Karpas-422 (cell line): ENCODE data around the gene MCCD1. TPM values are rescaled to one million over a fixed set of nuclear protein-coding genes. Genes with fewer than 3 reads are reported as not detected.
A peak's percentile ranks its signal among the peaks of the same experiment; 100 is the strongest.

Experiments used
- DNase-seq: peaks from one replicate; pipeline ENCODE4 v3.0.0-alpha.2; 2015
- H2AFZ ChIP-seq: fragments of 200-600 bp; sonication (generic); 2 replicates; pipeline ENCODE4 v1.6.1; 2014; ENCODE audit warnings: antibody characterized with exemption, low read length, mixed read lengths
- H3K27ac ChIP-seq: fragments of 200-600 bp; sonication (generic); 2 replicates; pipeline ENCODE4 v1.5.1; 2014; ENCODE audit warnings: mild to moderate bottlenecking, low read length, moderate library complexity
- H3K27me3 ChIP-seq: fragments of 200-600 bp; sonication (generic); 2 replicates; pipeline ENCODE4 v1.6.1; 2014; ENCODE audit warnings: low read length, mixed read lengths
- H3K36me3 ChIP-seq: fragments of 200-600 bp; sonication (generic); 2 replicates; pipeline ENCODE4 v1.6.1; 2014; ENCODE audit warnings: low read length, mixed read lengths; ENCODE audit not compliant: insufficient read depth
- H3K4me1 ChIP-seq: fragments of 200-600 bp; sonication (generic); 2 replicates; pipeline ENCODE4 v1.6.1; 2014; ENCODE audit warnings: mild to moderate bottlenecking, low read length, mixed read lengths
- H3K4me2 ChIP-seq: fragments of 200-600 bp; sonication (generic); 2 replicates; pipeline ENCODE4 v1.6.1; 2014; ENCODE audit warnings: low read length, low read depth, mild to moderate bottlenecking; ENCODE audit not compliant: poor library complexity, severe bottlenecking
- H3K4me3 ChIP-seq: fragments of 200-600 bp; sonication (generic); 2 replicates; pipeline ENCODE4 v1.5.1; 2014; ENCODE audit warnings: mild to moderate bottlenecking, antibody characterized with exemption, low read length, mixed read lengths
- H3K79me2 ChIP-seq: fragments of 200-600 bp; sonication (generic); 2 replicates; pipeline ENCODE4 v1.6.1; 2014; ENCODE audit warnings: mild to moderate bottlenecking, low read length, mixed read lengths
- H3K9ac ChIP-seq: fragments of 200-600 bp; sonication (generic); 2 replicates; pipeline ENCODE4 v1.6.0; 2014; ENCODE audit warnings: low read length
- H3K9me2 ChIP-seq: fragments of 200-600 bp; sonication (generic), shearing (Covaris generic); replicated peaks from 2 replicates; pipeline ENCODE4 v1.6.0; 2014; ENCODE audit warnings: mild to moderate bottlenecking, low read length, moderate library complexity; ENCODE audit not compliant: insufficient read depth
- H3K9me3 ChIP-seq: fragments of 300-700, 200-600 bp; sonication (generic); 2 replicates; pipeline ENCODE4 v1.6.1; 2014; ENCODE audit warnings: low read length, mixed read lengths
- H4K20me1 ChIP-seq: fragments of 200-600 bp; sonication (generic); 2 replicates; pipeline ENCODE4 v1.6.1; 2014; ENCODE audit warnings: mild to moderate bottlenecking, antibody characterized with exemption, low read length, low read depth; ENCODE audit not compliant: insufficient read depth
- total RNA-seq: library from RNA; depleted of rRNA; stranded (reverse); fragments of >200 nt; shearing (Covaris generic); gene quantifications from 2 replicates; pipeline ENCODE4 v1.2.3, GENCODE V29; 2014; ENCODE audit warnings: low replicate concordance

The MCCD1 gene
- total RNA-seq, 1 experiment from 2014 or later: not detected

DNA sequence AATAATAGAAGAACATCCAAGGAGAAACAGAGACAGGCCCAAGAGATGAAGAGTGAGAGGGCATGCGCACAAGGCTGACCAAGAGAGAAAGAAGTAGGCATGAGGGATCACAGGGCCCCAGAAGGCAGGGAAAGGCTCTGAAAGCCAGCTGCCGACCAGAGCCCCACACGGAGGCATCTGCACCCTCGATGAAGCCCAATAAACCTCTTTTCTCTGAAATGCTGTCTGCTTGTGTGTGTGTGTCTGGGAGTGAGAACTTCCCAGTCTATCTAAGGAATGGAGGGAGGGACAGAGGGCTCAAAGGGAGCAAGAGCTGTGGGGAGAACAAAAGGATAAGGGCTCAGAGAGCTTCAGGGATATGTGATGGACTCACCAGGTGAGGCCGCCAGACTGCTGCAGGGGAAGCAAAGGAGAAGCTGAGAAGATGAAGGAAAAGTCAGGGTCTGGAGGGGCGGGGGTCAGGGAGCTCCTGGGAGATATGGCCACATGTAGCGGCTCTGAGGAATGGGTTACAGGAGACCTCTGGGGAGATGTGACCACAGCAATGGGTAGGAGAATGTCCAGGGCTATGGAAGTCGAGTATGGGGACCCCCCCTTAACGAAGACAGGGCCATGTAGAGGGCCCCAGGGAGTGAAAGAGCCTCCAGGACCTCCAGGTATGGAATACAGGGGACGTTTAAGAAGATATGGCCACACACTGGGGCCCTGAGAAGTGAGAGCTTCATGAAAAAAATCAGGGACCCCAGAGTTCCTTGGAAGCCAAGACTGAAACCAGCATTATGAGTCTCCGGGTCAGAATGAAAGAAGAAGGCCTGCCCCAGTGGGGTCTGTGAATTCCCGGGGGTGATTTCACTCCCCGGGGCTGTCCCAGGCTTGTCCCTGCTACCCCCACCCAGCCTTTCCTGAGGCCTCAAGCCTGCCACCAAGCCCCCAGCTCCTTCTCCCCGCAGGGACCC is 45.6 kb downstream of the MCCD1 start:
- Histone ChIP-seq H3K27me3 (no peaks in the 10 kb centered on the region), H4K20me1 (peaks cover 20% of the 10 kb centered on the region; the same call in 1 of the 2 replicates), H3K4me1 (peaks cover 89% of the 10 kb centered on the region), H3K4me2 (peak overlapping the region; percentile 84), H3K4me3 (peak overlapping the region; percentile 98), H3K9me2 (no peaks in the 10 kb centered on the region), H3K9me3 (no peaks in the 10 kb centered on the region), H2AFZ (no peak overlapping the region), H3K79me2 (peaks cover 47% of the 10 kb centered on the region), H3K9ac (peak overlapping the region; percentile 99), H3K36me3 (peaks cover 23% of the 10 kb centered on the region), H3K27ac (peak overlapping the region; percentile 95)
- peak; percentile 83 for DNase-seq

GRCh38 chr6:31575335-31575901 is 46.7 kb downstream of the MCCD1 start, which contains the start of gene TNF:
Gene TNF (plus strand): TSS chr6:31575565. CDS start chr6:31575742, 177 bp downstream.
- DNase-seq: peak; percentile 96
- Histone ChIP-seq H2AFZ (no peak within 1 kb of the TSS), H3K36me3 (peaks cover 23% of the 10 kb centered on the region), H3K27me3 (no peaks in the 10 kb centered on the region), H3K4me1 (peaks cover 89% of the 10 kb centered on the region), H3K9ac (peak within 1 kb of the TSS; percentile 99), H3K27ac (peak within 1 kb of the TSS; percentile 95), H3K4me3 (peak within 1 kb of the TSS; percentile 98), H3K9me3 (no peaks in the 10 kb centered on the region), H4K20me1 (peaks cover 20% of the 10 kb centered on the region; the same call in 1 of the 2 replicates), H3K9me2 (no peaks in the 10 kb centered on the region), H3K79me2 (peaks cover 46% of the 10 kb centered on the region), H3K4me2 (peak within 1 kb of the TSS; percentile 84)

- Histone ChIP-seq H3K27me3 (no peaks in the 10 kb centered on the region), H3K9me3 (no peaks in the 10 kb centered on the region), H3K9me2 (no peaks in the 10 kb centered on the region), H3K4me1 (peaks cover 85% of the 10 kb centered on the region), H3K27ac (peak overlapping the region; percentile 95), H2AFZ (no peak overlapping the region), H3K79me2 (peaks cover 47% of the 10 kb centered on the region), H4K20me1 (peaks cover 20% of the 10 kb centered on the region; the same call in 1 of the 2 replicates), H3K4me2 (peak overlapping the region; percentile 84), H3K36me3 (peaks cover 23% of the 10 kb centered on the region), H3K9ac (peak overlapping the region; percentile 99), H3K4me3 (peak overlapping the region; percentile 98)
- DNase-seq: peak; percentile 82
These were observed 47.4 kb downstream of the MCCD1 start for GRCh38 chr6:31575952-31576685.

DNA sequence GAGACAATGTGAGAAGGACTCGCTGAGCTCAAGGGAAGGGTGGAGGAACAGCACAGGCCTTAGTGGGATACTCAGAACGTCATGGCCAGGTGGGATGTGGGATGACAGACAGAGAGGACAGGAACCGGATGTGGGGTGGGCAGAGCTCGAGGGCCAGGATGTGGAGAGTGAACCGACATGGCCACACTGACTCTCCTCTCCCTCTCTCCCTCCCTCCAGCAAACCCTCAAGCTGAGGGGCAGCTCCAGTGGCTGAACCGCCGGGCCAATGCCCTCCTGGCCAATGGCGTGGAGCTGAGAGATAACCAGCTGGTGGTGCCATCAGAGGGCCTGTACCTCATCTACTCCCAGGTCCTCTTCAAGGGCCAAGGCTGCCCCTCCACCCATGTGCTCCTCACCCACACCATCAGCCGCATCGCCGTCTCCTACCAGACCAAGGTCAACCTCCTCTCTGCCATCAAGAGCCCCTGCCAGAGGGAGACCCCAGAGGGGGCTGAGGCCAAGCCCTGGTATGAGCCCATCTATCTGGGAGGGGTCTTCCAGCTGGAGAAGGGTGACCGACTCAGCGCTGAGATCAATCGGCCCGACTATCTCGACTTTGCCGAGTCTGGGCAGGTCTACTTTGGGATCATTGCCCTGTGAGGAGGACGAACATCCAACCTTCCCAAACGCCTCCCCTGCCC is 48.3 kb downstream of the MCCD1 start:
- Histone ChIP-seq H3K4me1 (peaks cover 82% of the 10 kb centered on the region), H3K9me2 (no peaks in the 10 kb centered on the region), H3K9ac (peak overlapping the region; percentile 99), H3K27me3 (no peaks in the 10 kb centered on the region), H4K20me1 (peaks cover 20% of the 10 kb centered on the region; the same call in 1 of the 2 replicates), H3K36me3 (peaks cover 23% of the 10 kb centered on the region), H3K9me3 (no peaks in the 10 kb centered on the region), H3K79me2 (peaks cover 46% of the 10 kb centered on the region), H3K4me3 (peak overlapping the region; percentile 98), H2AFZ (no peak overlapping the region), H3K4me2 (peak overlapping the region; percentile 84), H3K27ac (peak overlapping the region; percentile 95)
- DNase-seq: peak; percentile 82

DNA sequence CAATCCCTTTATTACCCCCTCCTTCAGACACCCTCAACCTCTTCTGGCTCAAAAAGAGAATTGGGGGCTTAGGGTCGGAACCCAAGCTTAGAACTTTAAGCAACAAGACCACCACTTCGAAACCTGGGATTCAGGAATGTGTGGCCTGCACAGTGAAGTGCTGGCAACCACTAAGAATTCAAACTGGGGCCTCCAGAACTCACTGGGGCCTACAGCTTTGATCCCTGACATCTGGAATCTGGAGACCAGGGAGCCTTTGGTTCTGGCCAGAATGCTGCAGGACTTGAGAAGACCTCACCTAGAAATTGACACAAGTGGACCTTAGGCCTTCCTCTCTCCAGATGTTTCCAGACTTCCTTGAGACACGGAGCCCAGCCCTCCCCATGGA is 48.8 kb downstream of the MCCD1 start:
- Histone ChIP-seq H4K20me1 (peaks cover 20% of the 10 kb centered on the region; the same call in 1 of the 2 replicates), H3K27ac (peak overlapping the region; percentile 95), H3K9me3 (no peaks in the 10 kb centered on the region), H3K79me2 (peaks cover 42% of the 10 kb centered on the region), H3K27me3 (no peaks in the 10 kb centered on the region), H3K9me2 (no peaks in the 10 kb centered on the region), H3K4me3 (peak overlapping the region; percentile 98), H3K4me2 (peak overlapping the region; percentile 84), H2AFZ (no peak overlapping the region), H3K4me1 (peaks cover 82% of the 10 kb centered on the region), H3K36me3 (peaks cover 23% of the 10 kb centered on the region), H3K9ac (peak overlapping the region; percentile 99)
- no peak for DNase-seq

GRCh38 chr6:31578184-31579118 is 49.7 kb downstream of the MCCD1 start:
- H4K20me1 ChIP-seq: peaks cover 20% of the 10 kb centered on the region; the same call in 1 of the 2 replicates
- no peaks in the 10 kb centered on the region for H3K9me2 ChIP-seq
- H3K9me3 ChIP-seq: no peaks in the 10 kb centered on the region
- peak overlapping the region; percentile 84 for H3K4me2 ChIP-seq
- H3K27me3 ChIP-seq: no peaks in the 10 kb centered on the region
- peak overlapping the region; percentile 39 for H3K4me3 ChIP-seq
- H3K79me2 ChIP-seq: peaks cover 34% of the 10 kb centered on the region
- H3K36me3 ChIP-seq: peaks cover 23% of the 10 kb centered on the region
- H3K9ac ChIP-seq: peak overlapping the region; percentile 99
- peak; percentile 93 for DNase-seq
- peaks cover 78% of the 10 kb centered on the region for H3K4me1 ChIP-seq
- H3K27ac ChIP-seq: peak overlapping the region; percentile 95
- H2AFZ ChIP-seq: no peak overlapping the region

DNA sequence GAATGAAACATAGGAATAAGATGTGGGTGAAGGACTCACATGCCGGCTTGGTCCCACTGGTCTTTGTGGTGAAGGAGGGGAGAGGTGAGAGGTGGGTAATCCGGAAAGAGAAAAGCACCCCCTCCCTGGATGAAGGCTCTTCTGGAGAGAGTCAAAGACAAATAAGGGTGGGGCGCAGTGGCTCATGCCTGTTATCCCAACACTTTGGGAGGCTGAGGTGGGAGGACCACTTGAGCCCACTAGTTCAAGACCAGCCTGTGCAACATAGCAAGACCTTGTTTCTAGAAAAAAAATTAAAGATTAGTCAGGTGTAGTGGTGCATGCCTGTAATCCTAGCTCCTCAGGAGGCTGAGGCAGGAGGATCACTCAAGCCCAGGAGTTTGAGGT is 50.4 kb downstream of the MCCD1 start:
- no peaks in the 10 kb centered on the region for H3K9me3 ChIP-seq
- peak overlapping the region; percentile 95 for H3K27ac ChIP-seq
- H4K20me1 ChIP-seq: peaks cover 20% of the 10 kb centered on the region; the same call in 1 of the 2 replicates
- DNase-seq: no peak
- H3K9ac ChIP-seq: peak overlapping the region; percentile 99
- no peaks in the 10 kb centered on the region for H3K27me3 ChIP-seq
- H3K36me3 ChIP-seq: peaks cover 23% of the 10 kb centered on the region
- peaks cover 34% of the 10 kb centered on the region for H3K79me2 ChIP-seq
- H3K4me1 ChIP-seq: peaks cover 71% of the 10 kb centered on the region
- H3K4me2 ChIP-seq: peak overlapping the region; percentile 84
- H3K4me3 ChIP-seq: peak overlapping the region; percentile 93; the same call in 1 of the 2 replicates
- no peaks in the 10 kb centered on the region for H3K9me2 ChIP-seq
- H2AFZ ChIP-seq: no peak overlapping the region
